OCI-LY7 (cell line): ENCODE data around the gene MRPL57.

ENCODE experiments used
- EZH2phosphoT487 ChIP-seq: fragments of 200-600 bp; sonication (generic); IDR thresholded peaks from 2 replicates; pipeline ENCODE4 v1.6.1; 2018; ENCODE audit warnings: low read depth, borderline replicate concordance, mild to moderate bottlenecking, mixed run types, antibody characterized with exemption, low read length, moderate library complexity, mixed read lengths
- TF ChIP-seq, protein P1 (sequence below): fragments of 200-600 bp; sonication (generic); conservative IDR thresholded peaks from 2 replicates; pipeline ENCODE4 v1.5.1; 2014; ENCODE audit warnings: mild to moderate bottlenecking, antibody characterized with exemption, low read length, moderate library complexity, mixed read lengths

DNA sequence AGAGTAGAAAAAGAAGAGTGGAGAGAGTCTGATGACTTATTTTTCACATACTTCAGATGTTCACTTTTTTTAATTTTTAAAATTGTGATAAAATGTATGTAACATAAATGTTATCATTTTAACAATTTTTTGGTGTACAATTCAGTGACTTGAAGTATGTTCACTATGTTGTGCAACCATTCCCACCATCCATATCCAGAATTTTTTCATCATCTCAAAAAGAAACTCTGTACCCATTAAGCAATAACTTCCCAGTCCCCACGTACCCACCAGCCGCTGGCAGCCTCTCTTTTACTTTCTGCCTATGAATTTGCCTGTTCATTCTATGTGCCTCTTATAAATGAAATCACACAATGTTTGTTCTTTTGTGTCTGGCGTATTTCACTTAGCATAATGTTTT is 43.4 kb upstream of the MRPL57 start:
- TF ChIP-seq, protein P1, sequence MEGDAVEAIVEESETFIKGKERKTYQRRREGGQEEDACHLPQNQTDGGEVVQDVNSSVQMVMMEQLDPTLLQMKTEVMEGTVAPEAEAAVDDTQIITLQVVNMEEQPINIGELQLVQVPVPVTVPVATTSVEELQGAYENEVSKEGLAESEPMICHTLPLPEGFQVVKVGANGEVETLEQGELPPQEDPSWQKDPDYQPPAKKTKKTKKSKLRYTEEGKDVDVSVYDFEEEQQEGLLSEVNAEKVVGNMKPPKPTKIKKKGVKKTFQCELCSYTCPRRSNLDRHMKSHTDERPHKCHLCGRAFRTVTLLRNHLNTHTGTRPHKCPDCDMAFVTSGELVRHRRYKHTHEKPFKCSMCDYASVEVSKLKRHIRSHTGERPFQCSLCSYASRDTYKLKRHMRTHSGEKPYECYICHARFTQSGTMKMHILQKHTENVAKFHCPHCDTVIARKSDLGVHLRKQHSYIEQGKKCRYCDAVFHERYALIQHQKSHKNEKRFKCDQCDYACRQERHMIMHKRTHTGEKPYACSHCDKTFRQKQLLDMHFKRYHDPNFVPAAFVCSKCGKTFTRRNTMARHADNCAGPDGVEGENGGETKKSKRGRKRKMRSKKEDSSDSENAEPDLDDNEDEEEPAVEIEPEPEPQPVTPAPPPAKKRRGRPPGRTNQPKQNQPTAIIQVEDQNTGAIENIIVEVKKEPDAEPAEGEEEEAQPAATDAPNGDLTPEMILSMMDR = no peak
- TF ChIP-seq EZH2phosphoT487 = no peak
